Parathyroid adenoma (tissue), 2 donors: ENCODE results near the gene FMO5.

Experiments
- H2AFZ ChIP-seq: fragments of 300-600 bp; sonication (generic); one replicate; pipeline ENCODE4 v1.7.0; 2017; ENCODE audit warnings: antibody characterized with exemption, mild to moderate bottlenecking
- H3K27ac ChIP-seq: fragments of 300-600 bp; sonication (generic); one replicate; pipeline ENCODE4 v1.7.0; 2017
- H3K27me3 ChIP-seq: fragments of 300-600 bp; sonication (generic); one replicate; pipeline ENCODE4 v1.7.0; 2017; ENCODE audit warnings: low read length; ENCODE audit not compliant: control insufficient read depth, insufficient read depth
- H3K36me3 ChIP-seq: fragments of 300-600 bp; sonication (generic); one replicate; pipeline ENCODE4 v1.7.0; 2017; ENCODE audit warnings: low read length; ENCODE audit not compliant: control insufficient read depth, insufficient read depth
- H3K4me1 ChIP-seq: fragments of 300-600 bp; sonication (generic); one replicate; pipeline ENCODE4 v1.7.0; 2017; ENCODE audit warnings: control low read depth
- H3K4me2 ChIP-seq: fragments of 300-600 bp; sonication (generic); one replicate; pipeline ENCODE4 v1.7.0; 2017; ENCODE audit warnings: low read length
- H3K4me3 ChIP-seq: fragments of 300-600 bp; sonication (generic); one replicate; pipeline ENCODE4 v1.7.0; 2017; ENCODE audit warnings: low read depth, low read length
- H3K79me2 ChIP-seq: fragments of 300-600 bp; sonication (generic); one replicate; pipeline ENCODE4 v1.7.0; 2017; ENCODE audit warnings: control low read depth
- H3K9ac ChIP-seq: fragments of 300-600 bp; sonication (generic); one replicate; pipeline ENCODE4 v1.7.0; 2017; ENCODE audit warnings: mild to moderate bottlenecking
- H3K9me3 ChIP-seq: fragments of 300-600 bp; sonication (generic); one replicate; pipeline ENCODE4 v1.7.0; 2017; ENCODE audit warnings: low read length; ENCODE audit not compliant: control insufficient read depth
- CTCF ChIP-seq: fragments of 300-600 bp; sonication (generic); IDR thresholded peaks from one replicate; pipeline ENCODE4 v1.7.0; 2017; ENCODE audit warnings: antibody characterized with exemption, mild to moderate bottlenecking
- donor health status: primary hyperparathyroidism.

The FMO5 gene

DNA sequence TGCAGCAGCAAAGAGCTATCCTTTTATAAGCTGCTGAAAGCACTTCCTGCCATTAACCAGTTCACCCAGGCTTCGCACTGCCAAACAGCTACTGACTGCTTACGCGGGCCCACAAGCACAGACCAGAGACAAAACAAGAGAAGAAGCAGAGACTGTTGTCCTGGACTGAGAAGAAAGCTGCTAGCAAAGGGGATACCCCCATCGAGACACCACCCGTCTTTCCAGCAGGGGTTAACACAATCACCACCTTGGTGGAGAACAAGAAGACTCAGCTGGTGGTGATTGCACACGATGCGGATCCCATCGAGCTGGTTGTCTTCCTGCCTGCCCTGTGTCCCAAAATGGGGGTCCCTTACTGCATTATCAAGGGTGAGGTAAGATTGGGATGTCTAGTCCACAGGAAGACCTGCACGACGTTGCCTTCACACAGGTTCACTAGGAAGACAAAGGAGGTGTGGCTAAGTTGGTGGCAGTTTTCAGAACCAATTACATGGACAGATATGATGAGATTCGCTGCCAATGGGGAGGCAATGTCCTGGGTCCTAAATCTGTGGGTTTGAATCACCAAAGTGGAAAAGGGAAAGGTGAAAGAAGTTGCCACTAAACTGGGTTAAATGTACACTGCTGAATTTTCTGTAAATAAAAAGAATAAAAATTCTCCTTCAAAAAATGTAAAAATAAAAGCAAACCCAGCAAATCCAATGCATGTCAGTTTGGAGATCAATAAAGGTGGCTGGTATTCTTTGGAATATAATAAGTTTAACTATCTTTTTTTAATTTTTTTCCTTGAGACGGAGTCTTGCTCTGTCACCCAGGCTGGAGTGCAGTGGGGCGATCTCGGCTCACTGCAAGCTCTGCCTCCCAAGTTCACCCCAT, 1.2 kb downstream of the FMO5 start:
- Histone ChIP-seq H3K4me3 (peak overlapping the region; percentile 83), H3K27ac (no peak overlapping the region), H3K36me3 (no peaks in the 10 kb centered on the region), H3K79me2 (no peaks in the 10 kb centered on the region), H3K4me1 (no peaks in the 10 kb centered on the region), H3K27me3 (no peaks in the 10 kb centered on the region), H3K4me2 (peak overlapping the region; percentile 95), H2AFZ (peak overlapping the region; percentile 60), H3K9ac (no peak overlapping the region), H3K9me3 (no peaks in the 10 kb centered on the region)
- no peak for TF ChIP-seq CTCF

- Histone ChIP-seq H3K9me3 (no peaks in the 10 kb centered on the region), H3K9ac (no peak overlapping the region), H3K36me3 (no peaks in the 10 kb centered on the region), H2AFZ (no peak overlapping the region), H3K4me1 (peaks cover 6% of the 10 kb centered on the region), H3K79me2 (no peaks in the 10 kb centered on the region), H3K27ac (no peak overlapping the region), H3K4me3 (no peak overlapping the region), H3K27me3 (no peaks in the 10 kb centered on the region), H3K4me2 (no peak overlapping the region)
- no peak for TF ChIP-seq CTCF
Measured at GRCh38 chr1:147218606-147219005, 6.5 kb downstream of the FMO5 start.

DNA sequence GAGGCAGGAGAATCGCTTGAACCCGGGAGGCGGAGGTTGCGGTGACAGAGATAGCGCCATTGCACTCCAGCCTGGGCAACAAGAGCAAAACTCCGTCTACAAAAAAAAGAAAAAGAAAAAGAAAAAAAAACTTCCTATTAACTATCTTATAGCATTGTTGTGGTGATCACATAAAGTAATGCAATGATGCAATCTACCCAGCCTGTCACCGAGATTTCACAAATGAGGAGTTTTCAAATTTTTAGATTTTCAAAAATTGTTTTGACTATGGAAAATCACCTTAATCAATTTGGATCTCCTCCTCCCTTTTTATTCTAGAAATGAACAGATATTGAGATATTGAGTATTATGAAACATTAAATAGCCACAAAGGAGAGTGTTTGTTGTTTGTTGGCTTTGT, 8.0 kb downstream of the FMO5 start:
- Histone ChIP-seq H3K4me2 (no peak overlapping the region), H3K4me1 (peaks cover 9% of the 10 kb centered on the region), H3K27me3 (no peaks in the 10 kb centered on the region), H3K4me3 (no peak overlapping the region), H3K9me3 (no peaks in the 10 kb centered on the region), H3K9ac (no peak overlapping the region), H2AFZ (no peak overlapping the region), H3K36me3 (no peaks in the 10 kb centered on the region), H3K79me2 (no peaks in the 10 kb centered on the region), H3K27ac (no peak overlapping the region)
- TF ChIP-seq CTCF: no peak

DNA sequence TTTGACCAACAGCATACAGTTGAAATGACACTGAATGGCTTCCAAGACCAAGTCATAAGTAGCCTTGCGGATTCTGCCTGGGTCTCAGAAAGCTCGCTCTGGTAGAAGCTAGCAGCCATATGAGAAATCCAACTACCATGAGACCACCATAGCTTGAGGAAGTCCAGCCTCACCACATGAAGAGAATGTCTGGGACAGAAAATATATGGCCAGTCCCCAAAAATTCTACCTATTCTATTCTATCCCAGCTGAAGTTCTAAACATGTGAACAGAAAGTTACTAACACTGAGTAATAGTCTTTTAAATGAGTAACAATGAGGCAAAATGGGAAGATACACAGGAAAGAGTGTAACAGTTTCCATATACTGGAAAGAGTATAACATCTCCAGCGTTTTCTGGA, 9.0 kb downstream of the FMO5 start:
- Histone ChIP-seq H3K79me2 (no peaks in the 10 kb centered on the region), H2AFZ (no peak overlapping the region), H3K27me3 (no peaks in the 10 kb centered on the region), H3K4me2 (no peak overlapping the region), H3K27ac (no peak overlapping the region), H3K4me1 (peaks cover 9% of the 10 kb centered on the region), H3K9me3 (no peaks in the 10 kb centered on the region), H3K4me3 (no peak overlapping the region), H3K36me3 (no peaks in the 10 kb centered on the region), H3K9ac (no peak overlapping the region)
- no peak for TF ChIP-seq CTCF

- H3K9ac ChIP-seq: no peak overlapping the region
Measured at GRCh38 chr1:147215540-147215916, 9.6 kb downstream of the FMO5 start.

More at GRCh38 chr1:147215540-147215916, 9.6 kb downstream of the FMO5 start:
- Histone ChIP-seq H3K4me2 (peak overlapping the region; percentile 42), H3K36me3 (no peaks in the 10 kb centered on the region), H3K4me1 (peaks cover 9% of the 10 kb centered on the region), H2AFZ (peak overlapping the region; percentile 39), H3K4me3 (peak overlapping the region; percentile 5), H3K9me3 (no peaks in the 10 kb centered on the region), H3K79me2 (no peaks in the 10 kb centered on the region), H3K27me3 (no peaks in the 10 kb centered on the region), H3K27ac (peak overlapping the region; percentile 70)
- no peak for TF ChIP-seq CTCF
